Measurements from ENCODE around the gene VASN. TPM values are rescaled to one million over a fixed set of nuclear protein-coding genes. Genes with fewer than 3 reads are reported as not detected.
"Not testable (repeated sequence)": the region's sequence is repeated elsewhere in the genome, so short reads cannot be mapped to it uniquely, and the experiment has no call there.

VASN gene
- total RNA-seq, 4 donors from 2014 or later, result 9.2 to 20.2 (median 14.2) TPM

- no peak for TF ChIP-seq CTCF (IDR thresholded peaks at IDR 0.05)
- TF ChIP-seq POLR2A (IDR thresholded peaks at IDR 0.05), result no peak
- DNase-seq, result no peak
- 88 to 97% methylated on average over 6 to 11 of the region's 13 CpGs for WGBS, 2 donors
- Histone ChIP-seq H3K9me3 (no peaks in the 10 kb centered on the region), H3K27me3 (no peaks in the 10 kb centered on the region), H3K4me1 (peaks cover 0 to 36% (median 0%) of the 10 kb centered on the region in 3 donors), H3K36me3 (peaks cover 8 to 64% (median 10%) of the 10 kb centered on the region in 3 donors), H3K27ac (no peak overlapping the region), H3K4me3 (no peak overlapping the region)
- intact Hi-C loops (cut with DNase I), result no loop called here
These were observed 30.4 kb upstream of the VASN start for GRCh38 chr16:4341250-4341649.

DNA sequence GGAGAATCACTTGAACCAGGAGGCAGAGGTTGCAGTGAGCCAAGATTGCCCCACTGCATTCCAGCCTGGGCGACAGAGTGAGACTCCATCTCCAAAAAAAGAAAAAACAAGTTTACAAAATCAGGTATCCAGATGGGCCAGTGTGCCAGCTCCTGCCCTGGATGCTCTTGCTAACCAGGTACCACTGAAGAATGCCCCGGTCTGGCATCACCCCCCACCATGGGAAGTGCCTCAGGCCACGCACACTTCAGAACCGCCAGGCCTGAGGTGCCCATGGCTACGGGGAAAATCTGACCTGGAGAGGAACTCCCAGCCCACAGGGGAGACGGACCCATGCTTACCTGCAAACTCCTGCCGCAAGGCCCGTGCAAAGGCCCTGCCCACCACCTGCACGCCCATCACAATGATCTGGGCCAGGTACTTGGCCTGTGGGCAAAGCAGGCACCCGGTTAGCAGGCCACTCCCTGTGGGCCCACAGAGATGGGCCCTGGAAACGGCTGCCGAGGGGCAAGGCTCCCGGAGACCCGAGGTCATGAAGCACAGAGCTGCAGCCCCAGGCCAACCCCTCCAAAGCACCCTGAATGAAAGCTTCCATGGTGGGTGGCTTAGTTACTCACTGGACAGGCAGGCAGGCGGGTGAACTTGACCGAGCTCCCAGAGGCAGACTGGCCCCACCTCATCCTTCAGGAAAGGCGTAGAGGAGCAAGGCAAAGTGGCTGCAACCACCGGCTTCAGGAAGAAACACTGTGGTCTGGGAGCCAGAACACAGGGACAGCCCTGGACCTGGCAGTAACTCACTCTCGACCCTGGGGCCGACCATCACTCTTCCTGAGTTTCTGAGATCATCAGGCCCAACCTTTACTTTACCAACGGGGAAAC is 28.5 kb upstream of the VASN start:
- H3K27ac ChIP-seq, result no peak overlapping the region
- H3K9me3 ChIP-seq, result no peaks in the 10 kb centered on the region
- no peak for TF ChIP-seq POLR2A (IDR thresholded peaks at IDR 0.05)
- TF ChIP-seq CTCF (IDR thresholded peaks at IDR 0.05), result no peak
- peaks cover 8 to 46% (median 10%) of the 10 kb centered on the region in 3 donors for H3K36me3 ChIP-seq
- WGBS, 2 donors, result 79 to 91% methylated on average over 10 to 11 of the region's 21 CpGs
- DNase-seq, result no peak
- intact Hi-C loops (cut with DNase I), result no loop called here
- no peaks in the 10 kb centered on the region for H3K27me3 ChIP-seq
- H3K4me1 ChIP-seq, result peaks cover 6 to 53% (median 6%) of the 10 kb centered on the region in 3 donors
- no peak overlapping the region for H3K4me3 ChIP-seq

DNA sequence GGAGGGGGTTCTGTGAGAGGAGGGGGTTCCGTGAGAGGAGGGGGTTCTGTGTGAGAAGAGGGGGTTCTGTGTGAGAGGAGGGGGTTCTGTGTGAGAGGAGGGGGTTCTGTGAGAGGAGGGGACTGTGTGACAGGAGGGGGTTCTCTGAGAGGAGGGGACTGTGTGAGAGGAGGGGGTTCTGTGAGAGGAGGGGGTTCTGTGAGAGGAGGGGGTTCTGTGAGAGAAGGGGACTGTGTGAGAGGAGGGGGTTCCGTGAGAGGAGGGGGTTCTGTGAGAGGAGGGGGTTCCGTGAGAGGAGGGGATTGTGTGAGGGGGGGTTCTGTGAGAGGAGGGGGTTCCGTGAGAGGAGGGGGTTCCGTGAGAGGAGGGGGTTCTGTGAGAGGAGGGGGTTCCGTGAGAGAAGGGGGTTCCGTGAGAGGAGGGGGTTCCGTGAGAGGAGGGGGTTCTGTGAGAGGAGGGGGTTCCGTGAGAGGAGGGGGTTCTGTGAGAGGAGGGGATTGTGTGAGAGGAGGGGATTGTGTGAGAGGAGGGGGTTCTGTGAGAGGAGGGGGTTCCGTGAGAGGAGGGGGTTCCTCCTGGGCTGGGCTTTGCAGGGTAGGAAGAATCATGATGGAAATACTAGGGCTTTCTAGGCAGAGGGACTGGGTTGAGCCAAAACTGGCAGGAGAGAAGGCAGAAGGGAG is 27.2 kb upstream of the VASN start:
- intact Hi-C loops (cut with DNase I); H3K27me3 ChIP-seq; H3K4me3 ChIP-seq; DNase-seq; H3K9me3 ChIP-seq: not testable (repeated sequence)
- peaks cover 0 to 33% (median 6%) of the 10 kb centered on the region in 3 donors for H3K36me3 ChIP-seq
- 48 to 60% methylated on average over 1 to 2 of the region's 10 CpGs for WGBS, 2 donors
- peak overlapping the region in 1 of 4 donors; percentile 9 for H3K27ac ChIP-seq
- H3K4me1 ChIP-seq, result peaks cover 9 to 62% (median 11%) of the 10 kb centered on the region in 3 donors

- Histone ChIP-seq H3K36me3 (peaks cover 0 to 25% (median 6%) of the 10 kb centered on the region in 3 donors), H3K4me1 (peaks cover 13 to 62% (median 19%) of the 10 kb centered on the region in 3 donors), H3K27me3 (no peaks in the 10 kb centered on the region), H3K9me3 (no peaks in the 10 kb centered on the region), H3K4me3 (no peak overlapping the region), H3K27ac (peak overlapping the region in 2 of 4 donors; percentile 9 to 21)
- intact Hi-C loops (cut with DNase I), result no loop called here
- TF ChIP-seq POLR2A (IDR thresholded peaks at IDR 0.05), result no peak
- TF ChIP-seq CTCF (IDR thresholded peaks at IDR 0.05), result no peak
- WGBS, 2 donors, result 60 to 66% methylated on average over 13 to 19 of the region's 26 CpGs
- DNase-seq, result no peak
These were observed 26.4 kb upstream of the VASN start for GRCh38 chr16:4344983-4345835.
